Stimulated activated CD4-positive, alpha-beta T cell treated with anti-CD3 and anti-CD28 coated beads, Interleukin-2, amount 100 ng/mL, for 24 hours (primary cell): Measurements from ENCODE around the gene CRELD2.

Source experiments
- DNase-seq, 2 donors: peaks; one replicate each; pipeline ENCODE4 v3.0.0-alpha.2; 2020

Gene CRELD2

GRCh38 chr22:49948116-49948957 is 29.9 kb downstream of the CRELD2 start:
- DNase-seq = no peak

DNA sequence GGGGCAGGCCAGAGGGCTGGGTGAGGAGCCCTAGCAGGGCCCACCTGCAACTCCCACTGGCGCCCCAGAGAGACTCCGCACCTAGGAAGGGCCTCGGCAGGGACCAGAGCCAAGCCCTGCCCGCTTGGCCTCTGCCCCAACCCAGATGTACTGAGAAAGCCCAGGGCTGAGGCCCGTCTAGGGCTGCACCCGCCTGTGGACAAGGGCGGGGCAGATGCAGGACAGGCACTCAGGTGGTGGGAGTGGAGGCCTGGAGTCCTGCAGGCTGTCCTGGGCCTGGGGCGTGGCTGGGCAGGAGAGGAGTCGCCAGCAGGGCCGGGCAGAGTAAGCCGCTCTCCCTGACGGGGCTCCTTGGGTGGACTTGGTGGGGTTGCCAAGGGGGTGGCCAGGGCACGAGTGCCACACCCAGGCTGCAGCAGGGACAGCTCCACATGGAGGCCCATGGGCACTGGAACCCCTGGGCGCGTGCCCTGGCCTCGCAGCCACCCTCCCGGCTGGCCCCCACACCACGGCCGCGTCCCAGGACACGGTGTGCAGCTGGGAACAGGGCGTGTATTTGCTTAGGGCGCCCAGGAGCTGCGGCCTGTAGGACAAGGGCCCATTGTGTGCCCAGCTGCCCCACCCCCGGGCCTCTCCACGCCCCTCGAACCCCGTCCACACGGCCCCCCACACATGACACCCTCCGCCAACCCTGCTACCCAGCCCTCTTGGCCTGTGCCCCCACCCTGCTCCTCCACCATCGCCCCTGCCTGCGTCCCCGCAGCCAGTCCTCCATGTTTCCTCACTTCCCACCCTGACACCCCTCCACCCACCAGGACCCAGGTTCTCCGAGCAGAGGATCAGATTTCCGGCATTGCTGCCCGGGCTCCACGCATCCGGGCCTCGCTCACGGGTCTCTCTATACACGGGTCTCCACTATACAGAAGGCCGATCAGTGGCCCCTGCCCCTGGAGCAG is 30.8 kb downstream of the CRELD2 start:
- no peak for DNase-seq

- DNase-seq = no peak
Measured at GRCh38 chr22:49949914-49950292, 31.5 kb downstream of the CRELD2 start.

GRCh38 chr22:49950396-49950994 is 32.1 kb downstream of the CRELD2 start:
- no peak for DNase-seq

DNA sequence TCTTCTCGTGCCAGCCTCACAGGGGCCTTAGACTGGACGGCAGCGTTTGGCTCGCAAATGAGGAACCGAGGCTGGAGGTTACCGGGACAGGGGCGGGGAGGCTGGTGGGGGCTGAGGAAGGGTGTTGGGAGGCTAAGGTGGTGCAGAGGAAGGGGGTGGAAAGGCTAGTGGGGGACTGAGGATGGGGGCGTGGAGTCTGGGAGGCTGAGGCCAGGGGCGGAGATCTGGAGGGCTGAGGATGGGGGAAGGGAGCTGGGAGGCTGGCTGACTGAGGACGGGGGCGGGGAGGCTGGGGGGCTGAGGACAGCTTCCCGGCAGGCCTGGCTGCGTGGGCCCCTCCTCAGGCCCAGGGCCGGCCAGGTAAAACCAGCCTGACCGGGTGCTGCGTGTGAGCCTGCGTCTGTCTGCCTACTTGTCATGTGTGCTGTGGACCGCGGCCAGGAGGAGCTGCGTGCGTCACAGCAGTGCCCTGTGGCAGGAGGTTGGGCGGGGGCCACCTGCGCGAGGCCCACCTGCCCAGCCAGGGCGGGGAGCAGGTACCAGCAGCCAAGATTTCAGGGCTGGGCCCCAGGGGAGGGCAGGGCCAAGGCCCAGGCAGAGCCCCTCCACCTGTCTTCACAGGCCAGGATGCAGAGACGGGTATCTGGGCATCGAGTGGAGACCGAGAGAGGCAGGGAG is 32.7 kb downstream of the CRELD2 start:
- DNase-seq = no peak

DNA sequence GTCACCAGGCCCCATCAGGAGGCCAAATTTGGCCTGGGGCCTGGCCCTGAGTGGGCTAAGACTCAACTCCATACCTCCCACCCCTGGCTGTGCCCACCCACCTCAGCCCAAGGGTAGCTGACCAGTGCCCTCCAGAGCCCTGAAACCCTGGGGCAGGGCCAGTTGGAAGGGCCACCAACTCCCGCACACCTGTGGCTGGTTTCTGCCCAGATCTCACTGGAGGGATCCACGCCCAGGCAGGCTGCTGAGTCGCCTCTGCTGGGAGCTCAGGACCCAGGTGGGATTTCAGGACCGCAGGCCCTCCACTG is 33.2 kb downstream of the CRELD2 start:
- no peak for DNase-seq

DNA sequence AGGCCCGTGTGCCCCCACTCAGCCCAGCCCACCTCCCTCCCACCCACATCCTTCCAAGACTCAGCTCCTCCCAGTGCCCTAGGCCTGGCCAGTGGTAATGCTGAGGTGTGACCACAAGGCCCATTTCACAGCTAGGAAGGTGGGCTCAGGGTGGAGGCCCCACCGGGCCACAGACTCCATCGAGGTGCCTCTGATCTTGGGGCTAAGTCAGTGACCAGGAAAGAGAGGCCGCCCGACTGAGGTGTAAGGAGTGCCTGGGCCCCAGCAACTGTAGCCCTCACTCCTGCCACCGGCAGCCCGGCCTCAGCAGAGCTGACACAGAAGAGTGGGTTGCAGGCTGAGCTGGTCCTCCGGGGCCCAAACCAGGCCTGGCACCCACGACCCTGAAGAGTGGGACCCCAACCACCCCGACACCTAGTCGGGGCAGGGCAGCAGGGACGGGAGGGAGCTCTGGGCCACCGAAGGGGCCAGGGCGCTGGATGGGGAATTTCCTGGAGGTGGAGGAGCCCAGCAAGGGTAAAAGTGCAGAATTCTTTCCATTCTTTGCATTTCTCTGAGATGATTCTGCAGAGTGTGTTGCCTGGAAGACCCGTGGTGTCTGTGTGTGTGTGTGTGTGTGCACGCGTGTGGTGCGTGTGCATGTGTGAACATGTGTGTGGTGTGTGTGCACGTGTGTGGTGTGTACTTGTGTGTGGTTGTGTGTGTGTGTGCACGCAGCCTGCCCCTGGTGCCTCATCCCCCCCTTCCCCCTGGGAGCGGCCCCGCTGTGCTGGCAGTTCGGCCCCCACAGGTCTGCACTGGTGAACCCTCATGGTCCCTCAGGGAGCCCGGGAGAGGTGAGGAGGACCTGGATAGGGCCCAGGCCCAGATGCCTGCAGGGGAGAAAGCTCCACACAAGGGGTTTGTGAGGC is 33.8 kb downstream of the CRELD2 start:
- DNase-seq = no peak

DNA sequence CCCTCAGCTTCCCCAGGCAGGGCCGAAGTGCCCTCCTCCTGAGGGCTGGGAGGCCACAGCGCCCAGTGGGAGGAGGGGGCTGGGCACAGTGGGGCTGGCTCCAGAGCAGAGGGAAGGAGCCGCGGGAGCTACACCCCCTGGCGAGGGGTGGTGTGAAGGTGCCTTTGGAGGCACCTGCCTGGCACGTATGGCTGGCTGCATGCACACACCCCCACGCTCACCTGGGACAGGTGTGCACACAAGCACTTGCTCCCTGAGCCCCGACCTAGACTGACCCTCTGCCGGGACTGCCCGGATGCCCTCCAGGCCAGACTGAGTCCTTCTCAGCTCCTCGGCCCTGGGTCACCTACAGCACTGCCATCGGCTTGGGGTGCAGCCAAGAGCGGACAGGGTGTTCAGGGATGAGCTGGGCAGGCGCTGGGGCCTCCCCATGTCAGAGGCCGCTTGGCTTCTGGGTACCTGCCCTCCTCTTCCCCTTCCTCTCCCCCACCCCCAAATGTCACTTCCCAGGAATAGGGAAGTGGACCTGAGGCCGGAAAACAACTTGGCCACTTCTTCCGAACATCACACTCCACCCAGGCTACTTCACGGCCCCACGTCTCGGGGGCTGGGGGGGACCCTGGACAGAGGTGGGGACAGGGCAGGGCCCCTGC is 34.7 kb downstream of the CRELD2 start:
- no peak for DNase-seq

DNA sequence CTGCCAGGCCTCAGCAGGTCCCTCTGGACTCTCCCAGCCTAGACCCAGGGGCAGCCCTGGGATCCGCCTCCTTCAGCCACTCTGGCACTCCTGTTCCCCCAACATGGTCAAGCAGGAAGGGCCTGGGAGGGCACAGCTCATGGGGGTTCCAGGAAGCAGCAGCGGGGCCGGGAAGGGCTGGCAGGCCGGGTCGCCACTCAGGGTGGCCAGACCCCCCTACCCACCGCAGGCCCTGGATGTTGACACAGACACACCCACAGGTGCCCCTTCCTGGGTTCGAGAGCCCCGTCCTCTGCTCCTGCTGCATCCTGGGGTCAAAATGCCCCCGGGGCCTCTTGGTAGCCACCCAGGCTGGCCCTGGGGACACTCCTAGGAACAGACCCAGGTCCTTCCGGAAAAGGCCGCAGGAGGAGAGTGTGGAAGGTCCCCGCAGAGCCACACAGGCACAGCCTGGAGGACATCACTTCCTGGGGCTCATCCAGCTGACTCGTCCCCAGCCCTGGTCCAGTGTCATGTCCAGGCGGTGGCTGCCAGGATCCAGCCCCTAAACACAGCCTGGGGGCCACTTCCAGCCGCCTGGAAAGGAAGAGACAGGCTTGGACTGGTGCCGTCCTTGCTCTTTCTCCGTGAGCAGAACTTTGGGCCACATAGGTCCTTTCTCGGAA is 35.4 kb downstream of the CRELD2 start:
- DNase-seq = no peak

DNA sequence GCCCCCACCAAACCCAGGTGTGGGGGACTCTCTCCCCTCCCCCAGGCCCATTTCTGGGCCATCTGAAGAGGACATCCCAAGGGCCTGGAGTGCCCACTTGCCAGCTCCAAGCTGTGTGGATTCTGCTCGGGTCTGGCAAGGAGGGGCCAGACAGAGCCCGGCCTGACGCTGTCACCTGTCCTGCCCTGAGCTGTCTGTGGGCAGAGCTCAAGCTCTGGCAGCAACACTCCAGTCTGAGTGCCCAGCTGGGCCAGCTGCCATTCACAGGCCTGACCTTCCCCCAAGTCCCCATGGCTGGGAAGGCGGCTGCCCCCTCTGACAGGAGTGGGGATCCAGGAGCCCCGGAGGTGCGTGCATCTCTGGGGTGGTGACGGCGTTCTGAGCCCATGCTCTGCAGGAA is 35.9 kb downstream of the CRELD2 start:
- no peak for DNase-seq

DNA sequence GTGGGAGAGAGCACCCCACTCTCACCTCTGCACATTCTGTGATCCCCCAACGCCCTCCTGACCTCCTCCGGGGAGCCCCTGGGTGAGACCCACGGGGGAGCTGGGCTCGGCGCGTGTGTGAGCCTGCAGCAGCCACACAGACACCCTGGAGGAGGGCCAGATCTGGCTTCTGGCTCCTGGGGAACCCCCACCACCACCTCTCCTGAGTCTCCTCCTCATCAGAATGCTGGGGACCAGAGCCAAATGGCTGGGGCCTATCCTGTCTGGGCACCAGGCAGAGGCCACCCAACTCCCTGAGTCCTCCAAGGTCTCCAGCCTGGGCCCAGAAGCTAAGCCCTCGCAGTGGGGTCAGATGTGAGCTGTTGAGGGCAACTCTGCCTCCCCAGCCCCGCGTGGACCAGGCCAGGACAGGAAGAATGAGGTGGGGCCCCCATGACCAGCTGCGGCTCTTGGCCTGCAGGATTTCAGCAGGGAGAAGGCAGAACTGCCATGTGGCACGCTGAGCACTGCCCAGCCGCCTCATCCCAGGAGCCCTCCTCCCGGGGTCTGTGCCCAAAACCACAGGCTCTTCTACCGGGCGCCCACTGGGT is 36.7 kb downstream of the CRELD2 start:
- DNase-seq = no peak

GRCh38 chr22:49955581-49956417 is 37.4 kb downstream of the CRELD2 start:
- no peak for DNase-seq

DNA sequence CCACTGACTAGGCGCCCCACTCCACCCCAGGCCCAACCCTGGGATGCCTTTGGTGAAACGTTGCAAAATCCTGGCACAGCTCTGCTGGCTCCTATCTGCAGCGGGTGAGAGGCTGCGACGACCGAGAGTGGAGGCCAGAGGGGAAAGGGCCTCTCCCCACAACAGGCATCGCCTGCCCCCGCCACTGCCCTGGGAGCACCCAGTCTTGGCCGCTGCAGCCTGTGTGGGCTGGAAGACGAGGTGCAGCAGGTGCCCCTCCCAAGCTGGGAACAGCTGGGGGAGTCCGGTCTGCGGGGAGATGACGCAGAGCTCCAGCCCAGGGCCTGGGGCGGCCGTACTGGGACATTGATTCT is 38.0 kb downstream of the CRELD2 start:
- no peak for DNase-seq

DNA sequence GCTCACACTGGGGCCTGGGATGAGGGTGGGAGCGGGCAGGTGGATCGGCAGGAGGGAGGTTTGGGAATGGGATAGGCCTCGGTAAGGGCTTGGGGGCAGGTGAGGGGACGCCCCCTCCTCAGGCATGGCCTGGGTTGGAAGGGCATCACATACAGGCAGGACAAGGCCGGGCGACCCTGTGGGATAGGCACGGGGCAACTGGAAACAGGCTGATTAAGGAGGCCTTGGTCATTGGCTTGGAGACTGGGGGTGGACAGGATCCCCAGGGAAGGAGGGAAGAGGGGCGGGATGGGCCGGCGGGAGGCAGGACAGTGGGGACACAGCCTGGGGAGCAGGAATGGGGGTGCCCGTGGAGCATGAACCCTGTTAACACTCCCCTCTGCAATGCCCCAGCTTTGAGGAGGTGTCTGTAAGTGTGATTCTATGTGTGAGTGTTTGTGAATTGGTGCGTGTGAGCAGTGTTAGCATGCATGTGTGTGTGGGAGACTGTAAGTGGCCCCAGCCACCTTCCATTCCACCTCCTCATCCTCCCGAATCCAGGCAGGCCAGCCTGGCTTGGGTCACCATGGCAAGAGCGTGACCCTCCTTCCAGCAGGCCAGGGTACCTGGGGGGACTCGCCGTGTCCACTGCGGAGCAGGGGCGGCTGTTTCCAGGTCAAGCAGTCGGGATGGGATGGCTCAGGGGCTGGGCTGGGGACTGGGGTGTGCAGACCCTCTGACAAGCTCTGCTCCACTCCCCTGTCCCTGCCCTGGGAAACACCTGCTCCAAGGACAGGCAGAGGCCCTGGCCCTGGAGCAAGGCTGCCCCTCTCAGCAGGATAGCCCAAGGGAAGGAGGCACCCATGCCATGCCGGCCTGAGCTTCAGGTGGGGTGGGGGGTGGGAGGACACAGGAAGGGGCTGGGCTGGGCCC is 38.7 kb downstream of the CRELD2 start:
- no peak for DNase-seq

- no peak for DNase-seq
Measured at GRCh38 chr22:49957826-49958365, 39.5 kb downstream of the CRELD2 start.

- no peak for DNase-seq
Measured at GRCh38 chr22:49958366-49958921, 40.0 kb downstream of the CRELD2 start.

GRCh38 chr22:49958931-49959781 is 40.7 kb downstream of the CRELD2 start:
- no peak for DNase-seq
